ENCODE results near the gene ARFRP1. TPM values are rescaled to one million over a fixed set of nuclear protein-coding genes. Genes with fewer than 3 reads are reported as not detected.
A peak's percentile ranks its signal among the peaks of the same experiment; 100 is the strongest.

ARFRP1 gene
- total and polyA plus RNA-seq, 2 experiments from 2014 or later, result 16.7 to 24.6 TPM

GRCh38 chr20:63741354-63741675 is 33.5 kb upstream of the ARFRP1 start (continued):
- TF ChIP-seq ZNF462 (CRISPR knock-in tag; IDR thresholded peaks at IDR 0.05), result no peak
- no peak for TF ChIP-seq JUNB (IDR thresholded peaks at IDR 0.05; ENCODE audit: unreplicated experiment)
- TF ChIP-seq, protein P1, sequence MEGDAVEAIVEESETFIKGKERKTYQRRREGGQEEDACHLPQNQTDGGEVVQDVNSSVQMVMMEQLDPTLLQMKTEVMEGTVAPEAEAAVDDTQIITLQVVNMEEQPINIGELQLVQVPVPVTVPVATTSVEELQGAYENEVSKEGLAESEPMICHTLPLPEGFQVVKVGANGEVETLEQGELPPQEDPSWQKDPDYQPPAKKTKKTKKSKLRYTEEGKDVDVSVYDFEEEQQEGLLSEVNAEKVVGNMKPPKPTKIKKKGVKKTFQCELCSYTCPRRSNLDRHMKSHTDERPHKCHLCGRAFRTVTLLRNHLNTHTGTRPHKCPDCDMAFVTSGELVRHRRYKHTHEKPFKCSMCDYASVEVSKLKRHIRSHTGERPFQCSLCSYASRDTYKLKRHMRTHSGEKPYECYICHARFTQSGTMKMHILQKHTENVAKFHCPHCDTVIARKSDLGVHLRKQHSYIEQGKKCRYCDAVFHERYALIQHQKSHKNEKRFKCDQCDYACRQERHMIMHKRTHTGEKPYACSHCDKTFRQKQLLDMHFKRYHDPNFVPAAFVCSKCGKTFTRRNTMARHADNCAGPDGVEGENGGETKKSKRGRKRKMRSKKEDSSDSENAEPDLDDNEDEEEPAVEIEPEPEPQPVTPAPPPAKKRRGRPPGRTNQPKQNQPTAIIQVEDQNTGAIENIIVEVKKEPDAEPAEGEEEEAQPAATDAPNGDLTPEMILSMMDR (conservative IDR thresholded peaks at IDR 0.05; ENCODE audit: low read depth in 2 of 2), result no peak
- no peak for TF ChIP-seq NANOG (IDR thresholded peaks at IDR 0.05; ENCODE audit: borderline replicate concordance)

GRCh38 chr20:63740627-63741353 is 33.0 kb upstream of the ARFRP1 start:
- H2AFZ ChIP-seq, result peak overlapping the region; percentile 76; the same call in 1 of the 2 replicates
- peak; percentile 43 for ATAC-seq

More at GRCh38 chr20:63740627-63741353, 33.0 kb upstream of the ARFRP1 start:
- DNase-seq (ENCODE audit: low spot score), result peak; percentile 73
- H3K4me2 ChIP-seq, result peak overlapping the region; percentile 86
- H4K20me1 ChIP-seq (replicated peaks; ENCODE audit: insufficient read depth), result no peaks in the 10 kb centered on the region
- H3K9me2 ChIP-seq (ENCODE audit: insufficient read depth), result no peaks in the 10 kb centered on the region
- Mint-ChIP-seq H3K9me3 (no peaks in the 10 kb centered on the region; the same call in 2 of the 3 replicates), H3K27me3 (ENCODE audit: insufficient read depth, low read depth, poor library complexity) (peaks cover 11% of the 10 kb centered on the region), H3K36me3 (ENCODE audit: low read depth) (peaks cover 8% of the 10 kb centered on the region), H3K27ac (no peak overlapping the region), H3K4me1 (no peaks in the 10 kb centered on the region; the same call in 2 of the 3 replicates), H3K4me3 (peak overlapping the region; percentile 68; the same call in 2 of the 3 replicates)
- H3F3A ChIP-seq (replicated peaks; ENCODE audit: low read depth), result peaks cover 14% of the 10 kb centered on the region; the same call in 1 of the 2 replicates
- H3K4me1 ChIP-seq (ENCODE audit: insufficient read depth), result peaks cover 7% of the 10 kb centered on the region; the same call in 1 of the 2 replicates
- H3K4me3 ChIP-seq, result peak overlapping the region; percentile 71
- H3K79me2 ChIP-seq (replicated peaks; ENCODE audit: insufficient read depth), result no peaks in the 10 kb centered on the region
- peak overlapping the region; percentile 50; the same call in 1 of the 2 replicates for H3K27ac ChIP-seq (ENCODE audit: low read depth)
- TF ChIP-seq EZH2phosphoT487 (IDR thresholded peaks at IDR 0.05; ENCODE audit: unreplicated experiment) (no peak), POLR2AphosphoS5 (IDR thresholded peaks at IDR 0.05; ENCODE audit: low read depth) (peak; percentile 68), ZNF114 (CRISPR knock-in tag; IDR thresholded peaks at IDR 0.05) (no peak)
- TF ChIP-seq, protein P1 (conservative IDR thresholded peaks at IDR 0.05; ENCODE audit: low read depth in 2 of 2), result no peak; a peak in 1 of 4 replicates
- H3K36me3 ChIP-seq (ENCODE audit: insufficient read depth), result no peaks in the 10 kb centered on the region
- H3K27me3 ChIP-seq (ENCODE audit: insufficient read depth), result peaks cover 6% of the 10 kb centered on the region
